HCT116 (cell line): Measurements from ENCODE around the gene MIF. TPM values are rescaled to one million over a fixed set of nuclear protein-coding genes. Genes with fewer than 3 reads are reported as not detected.

ENCODE experiments used
- ATAC-seq: fragments of 200-7000 bp; cut with Tn5 transposase; 2 replicates; pipeline ENCODE4 v1.9.1; 2020; ENCODE audit warnings: mild to moderate bottlenecking, moderate library complexity
- BruUV-seq: library from RNA; stranded (reverse); fragments of 400-500 nt; replicated peaks from 2 replicates; lab custom pipeline; 2021; lab: Mats Ljungman, UMichigan
- CTCF ChIA-PET: fragments of 300-600 bp; sonication (Branson Sonifier 250); formaldehyde crosslinking; loops from one replicate; lab custom pipeline; 2021; ENCODE audit warnings: antibody characterized with exemption; lab: Charles Lee
- POLR2A ChIA-PET: fragments of 300-600, 350-600 bp; sonication (Branson Sonifier 250); formaldehyde crosslinking; loops from one replicate; lab custom pipeline; 2021; ENCODE audit warnings: antibody characterized with exemption; lab: Charles Lee
- RAD21 ChIA-PET, 2 experiments: fragments of 300-600 bp; sonication (Branson Sonifier 250); formaldehyde crosslinking; loops; one replicate each; lab custom pipeline; 2023; ENCODE audit warnings: low total read pairs in 2 of 2; ENCODE audit not compliant: uncharacterized antibody in 2 of 2, unreplicated experiment in 2 of 2, low non-redundant PET in 1 of 2; lab: Charles Lee
- DNase-seq: peaks from one replicate; pipeline ENCODE4 v3.0.0-alpha.2; 2010; ENCODE audit warnings: low read depth, low spot score
- H2AFZ ChIP-seq: fragments of 200-600 bp; shearing (Covaris generic), sonication (generic); 2 replicates; pipeline ENCODE4 v1.6.1; 2017; ENCODE audit warnings: low read depth, mixed run types, mixed read lengths, antibody characterized with exemption, low read length; ENCODE audit not compliant: poor library complexity, severe bottlenecking
- H3K27ac ChIP-seq: 2 replicates; pipeline ENCODE4 v1.5.1; 2012; ENCODE audit warnings: low read depth, low read length
- H3K27me3 ChIP-seq: fragments of 200-600 bp; sonication (generic); 2 replicates; pipeline ENCODE4 v1.6.1; 2016; ENCODE audit warnings: mixed run types, low read length, mixed read lengths; ENCODE audit not compliant: insufficient read depth
- H3K36me3 ChIP-seq, 2 experiments: fragments of 200-500 bp in 1 of 2; fragments of 200-600 bp in 1 of 2; sonication (Bioruptor generic) in 1 of 2; sonication (generic) in 1 of 2; 2 replicates each; pipeline versions ENCODE4 v1.5.1 to v1.6.1; 2014 to 2016; ENCODE audit warnings: low read length in 2 of 2, inconsistent platforms in 1 of 2, mixed read lengths in 1 of 2, mixed run types in 1 of 2; ENCODE audit not compliant: insufficient read depth in 2 of 2, control insufficient read depth in 1 of 2
- H3K4me1 ChIP-seq, 2 experiments: fragments of 200-600 bp in 1 of 2; sonication (generic) in 1 of 2; 2 replicates each; pipeline versions ENCODE4 v1.5.1 to v1.6.1; 2012 to 2017; ENCODE audit warnings: low read length in 2 of 2, inconsistent platforms in 1 of 2, mild to moderate bottlenecking in 1 of 2, mixed read lengths in 1 of 2, mixed run types in 1 of 2, moderate library complexity in 1 of 2; ENCODE audit not compliant: insufficient read depth in 2 of 2, control insufficient read depth in 1 of 2
- H3K4me2 ChIP-seq: fragments of 200-600 bp; sonication (generic); 2 replicates; pipeline ENCODE4 v1.6.1; 2017; ENCODE audit warnings: mixed run types, low read length, mixed read lengths
- H3K4me3 ChIP-seq, 2 experiments: fragments of 200-600 bp in 1 of 2; sonication (generic) in 1 of 2; replicated peaks in 1 of 2; 2 replicates each; pipeline ENCODE4 v1.5.1; 2011 to 2016; ENCODE audit warnings: low read length in 2 of 2, control low read depth in 1 of 2, low read depth in 1 of 2, mild to moderate bottlenecking in 1 of 2, mixed read lengths in 1 of 2, mixed run types in 1 of 2
- H3K79me2 ChIP-seq: fragments of 200-600 bp; sonication (generic); 2 replicates; pipeline ENCODE4 v1.6.1; 2017; ENCODE audit warnings: mild to moderate bottlenecking, mixed run types, low read length, moderate library complexity, mixed read lengths; ENCODE audit not compliant: insufficient read depth
- H3K9ac ChIP-seq: fragments of 200-600 bp; sonication (generic); 2 replicates; pipeline ENCODE4 v1.6.1; 2016; ENCODE audit warnings: low read length, mixed read lengths
- H3K9me2 ChIP-seq: fragments of 200-600 bp; sonication (generic), shearing (Covaris generic); 2 replicates; pipeline ENCODE4 v1.6.1; 2017; ENCODE audit warnings: mixed run types, mild to moderate bottlenecking, moderate library complexity; ENCODE audit not compliant: insufficient read depth
- H3K9me3 ChIP-seq, 2 experiments: fragments of 200-500 bp in 1 of 2; fragments of 200-600 bp in 1 of 2; sonication (Bioruptor generic) in 1 of 2; sonication (generic) in 1 of 2; 2 replicates each; pipeline ENCODE4 v1.6.1; 2014 to 2017; ENCODE audit warnings: low read length in 2 of 2, mixed read lengths in 2 of 2, inconsistent platforms in 1 of 2, low read depth in 1 of 2, mild to moderate bottlenecking in 1 of 2, mixed run types in 1 of 2, moderate library complexity in 1 of 2; ENCODE audit not compliant: control insufficient read depth in 1 of 2, insufficient read depth in 1 of 2
- H4K20me1 ChIP-seq: fragments of 200-600 bp; sonication (generic), shearing (Covaris generic); 2 replicates; pipeline ENCODE4 v1.6.1; 2017; ENCODE audit warnings: mixed run types, mild to moderate bottlenecking, moderate library complexity; ENCODE audit not compliant: insufficient read depth
- CEBPB ChIP-seq: IDR thresholded peaks from 2 replicates; pipeline ENCODE4 v1.6.1; 2012; ENCODE audit warnings: low read depth
- EGR1 ChIP-seq: IDR thresholded peaks from 2 replicates; pipeline ENCODE4 v1.6.1; 2012; ENCODE audit warnings: low read depth
- EZH2 ChIP-seq: fragments of 200-600 bp; sonication (generic); IDR thresholded peaks from 2 replicates; pipeline ENCODE4 v1.6.1; 2017; ENCODE audit warnings: antibody characterized with exemption, mixed run types
- JUND ChIP-seq: IDR thresholded peaks from 2 replicates; pipeline ENCODE4 v1.6.1; 2012
- POLR2A ChIP-seq: IDR thresholded peaks from 2 replicates; pipeline ENCODE4 v1.7.0; 2011; ENCODE audit warnings: borderline replicate concordance; ENCODE audit not compliant: insufficient read depth, insufficient read length; ENCODE audit errors: extremely low read depth
- POLR2AphosphoS5 ChIP-seq: IDR thresholded peaks from 2 replicates; pipeline ENCODE4 v1.6.1; 2011; ENCODE audit warnings: mild to moderate bottlenecking, low read depth, low read length, moderate library complexity
- RAD21 ChIP-seq: IDR thresholded peaks from 2 replicates; pipeline ENCODE4 v1.6.1; 2012; ENCODE audit warnings: low read depth, mild to moderate bottlenecking
- SIN3A ChIP-seq: IDR thresholded peaks from 2 replicates; pipeline ENCODE4 v1.6.1; 2012; ENCODE audit warnings: low read depth
- SP1 ChIP-seq: IDR thresholded peaks from 2 replicates; pipeline ENCODE4 v1.6.1; 2012; ENCODE audit warnings: low read depth
- SRF ChIP-seq: IDR thresholded peaks from 2 replicates; pipeline ENCODE4 v1.6.1; 2012; ENCODE audit warnings: low read depth
- YY1 ChIP-seq: IDR thresholded peaks from 2 replicates; pipeline ENCODE4 v1.6.1; 2011; ENCODE audit warnings: low read length, low read depth, moderate library complexity, mild to moderate bottlenecking; ENCODE audit not compliant: insufficient replicate concordance; ENCODE audit errors: extremely low read depth
- ZBTB33 ChIP-seq: IDR thresholded peaks from 2 replicates; pipeline ENCODE4 v1.6.1; 2011; ENCODE audit warnings: mild to moderate bottlenecking, low read length, moderate library complexity; ENCODE audit not compliant: insufficient replicate concordance; ENCODE audit errors: extremely low read depth
- ZFX ChIP-seq: fragments of 450-650 bp; IDR thresholded peaks from 2 replicates; pipeline ENCODE4 v1.6.1; 2017
- ZNF274 ChIP-seq: fragments of 200-500 bp; sonication (Bioruptor generic); IDR thresholded peaks from 2 replicates; pipeline ENCODE4 v1.6.1; 2014; ENCODE audit warnings: mild to moderate bottlenecking, low read depth, low read length, inconsistent platforms
- intact Hi-C: fragments of 100-400 bp; cut with micrococcal nuclease; formaldehyde crosslinking; loops from 2 replicates; pipeline ENCODE4 v1.10.0; 2022
- total RNA-seq: library from RNA; stranded (reverse); gene quantifications from one replicate; pipeline ENCODE4 v1.2.1, GENCODE V29; 2021; ENCODE audit not compliant: unreplicated experiment

The MIF gene
- total RNA-seq, 1 experiment from 2014 or later: 1,511 TPM

DNA sequence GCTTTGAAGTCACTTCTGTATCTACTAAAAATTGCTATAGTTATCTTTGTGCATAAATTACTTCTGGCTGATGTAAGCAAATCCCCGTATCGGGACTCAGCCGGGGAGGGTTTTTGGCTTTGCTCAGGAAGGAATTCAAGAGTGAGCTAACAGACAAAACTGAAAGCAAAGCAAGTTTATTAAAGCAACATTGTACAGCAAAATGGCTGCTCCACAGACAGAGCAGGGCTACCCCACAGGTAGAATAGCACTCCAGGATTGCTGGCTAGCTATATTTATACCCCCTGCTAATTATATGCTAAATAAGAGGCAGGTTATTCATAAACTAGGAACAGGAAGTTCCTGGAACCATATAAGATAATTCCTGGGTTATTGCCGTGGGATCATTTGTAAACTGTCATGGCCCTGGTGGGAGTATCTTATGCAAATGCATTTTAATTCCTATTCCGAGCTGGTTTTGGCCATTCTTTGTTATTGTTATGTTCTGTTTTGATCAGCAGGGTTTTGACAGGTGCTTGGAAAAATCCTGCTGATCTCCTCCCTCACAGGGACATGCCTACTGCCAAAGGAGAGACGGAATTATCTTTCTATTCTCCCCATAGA is 15.2 kb downstream of the MIF start:
- ChIA-PET RAD21 (no interaction called here), POLR2A (no interaction called here), CTCF (interaction anchor here (1.2 to 1.4 kb wide), 2 partner anchors 15 to 16 kb away, joined by 3 to 6 read pairs; partner anchors contain the start of gene MIF)
- DNase-seq (no peak), ATAC-seq (no peak)
- Histone ChIP-seq H3K4me3 (no peak overlapping the region), H3K36me3 (no peaks in the 10 kb centered on the region), H3K4me2 (no peak overlapping the region), H3K27me3 (peaks cover 4% of the 10 kb centered on the region; the same call in 1 of the 2 replicates), H3K79me2 (no peaks in the 10 kb centered on the region), H3K4me1 (peaks cover 0 to 13% of the 10 kb centered on the region in 2 experiments; a peak in 3 of 4 replicates), H3K9me2 (no peaks in the 10 kb centered on the region), H3K9ac (no peak overlapping the region), H4K20me1 (no peaks in the 10 kb centered on the region), H3K27ac (no peak overlapping the region), H2AFZ (no peak overlapping the region), H3K9me3 (no peaks in the 10 kb centered on the region)
- BruUV-seq: no TSS peak
- TF ChIP-seq ZFX: no peak
- intact Hi-C loops: no loop called here

DNA sequence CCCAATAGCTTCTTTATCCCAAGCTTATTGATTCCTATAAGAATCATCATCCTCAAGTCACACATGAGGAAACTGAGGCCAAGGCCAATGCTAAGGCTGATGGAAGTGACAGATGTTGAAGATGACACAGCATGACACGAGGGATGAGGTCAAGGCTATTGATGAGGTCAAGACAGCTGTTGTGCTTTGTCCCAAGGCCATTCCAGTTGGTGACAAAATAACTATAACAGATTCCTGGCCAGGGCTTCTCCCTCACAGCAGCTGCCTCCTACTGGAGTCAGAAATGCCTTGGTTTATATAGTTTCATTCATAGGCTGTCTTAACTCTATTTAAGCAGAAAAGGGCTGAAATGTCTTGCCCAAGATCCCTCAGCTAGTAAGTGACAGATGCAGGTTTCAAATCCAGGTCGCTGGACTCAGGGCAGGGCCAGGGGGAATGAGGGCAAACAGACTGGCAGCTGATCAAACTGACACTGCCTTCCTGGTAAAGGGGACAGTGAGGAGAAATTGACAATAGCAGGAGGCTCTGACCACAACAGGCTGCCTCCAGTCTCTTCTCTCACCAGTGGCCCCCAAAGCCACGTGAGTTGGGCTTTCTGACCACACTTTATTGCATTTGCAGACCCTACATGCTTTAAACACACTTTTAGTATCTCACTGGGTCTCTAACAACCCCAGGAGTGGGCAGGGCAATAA is 16.5 kb downstream of the MIF start:
- ChIA-PET POLR2A (no interaction called here), CTCF (interaction anchor here (1.1 to 1.2 kb wide), 2 partner anchors 16 to 17 kb away, joined by 3 read pairs; partner anchors contain the start of gene MIF), RAD21 (no interaction called here)
- no peak for ATAC-seq
- BruUV-seq: no TSS peak
- H3K36me3 ChIP-seq: no peaks in the 10 kb centered on the region
- H3K9ac ChIP-seq: no peak overlapping the region
- intact Hi-C loops: no loop called here
- no peak overlapping the region for H2AFZ ChIP-seq
- no peaks in the 10 kb centered on the region for H3K9me3 ChIP-seq
- no peaks in the 10 kb centered on the region for H3K9me2 ChIP-seq
- TF ChIP-seq SIN3A (no peak), EZH2 (no peak), YY1 (no peak), ZBTB33 (no peak), POLR2AphosphoS5 (no peak), CEBPB (no peak), ZNF274 (no peak), EGR1 (no peak), SRF (no peak), RAD21 (no peak), SP1 (no peak), JUND (no peak), POLR2A (no peak)
- no peak overlapping the region for H3K4me2 ChIP-seq
- H3K4me1 ChIP-seq: peaks cover 0 to 16% of the 10 kb centered on the region in 2 experiments; a peak in 3 of 4 replicates
- H3K27me3 ChIP-seq: no peaks in the 10 kb centered on the region
- no peak overlapping the region for H3K27ac ChIP-seq
- no peak overlapping the region for H3K4me3 ChIP-seq
- no peak for DNase-seq
- H3K79me2 ChIP-seq: no peaks in the 10 kb centered on the region
- no peaks in the 10 kb centered on the region for H4K20me1 ChIP-seq
